ENCODE data around the gene DVL1.

The DVL1 gene

GRCh38 chr1:1313500-1314236 is 35.5 kb downstream of the DVL1 start:
- TF ChIP-seq CTCF (conservative IDR thresholded peaks at IDR 0.05; ENCODE audit: low read length): no peak
- H3K4me3 ChIP-seq (ENCODE audit: low read length): no peak overlapping the region
- DNase-seq (ENCODE audit: low read depth): no peak

DNA sequence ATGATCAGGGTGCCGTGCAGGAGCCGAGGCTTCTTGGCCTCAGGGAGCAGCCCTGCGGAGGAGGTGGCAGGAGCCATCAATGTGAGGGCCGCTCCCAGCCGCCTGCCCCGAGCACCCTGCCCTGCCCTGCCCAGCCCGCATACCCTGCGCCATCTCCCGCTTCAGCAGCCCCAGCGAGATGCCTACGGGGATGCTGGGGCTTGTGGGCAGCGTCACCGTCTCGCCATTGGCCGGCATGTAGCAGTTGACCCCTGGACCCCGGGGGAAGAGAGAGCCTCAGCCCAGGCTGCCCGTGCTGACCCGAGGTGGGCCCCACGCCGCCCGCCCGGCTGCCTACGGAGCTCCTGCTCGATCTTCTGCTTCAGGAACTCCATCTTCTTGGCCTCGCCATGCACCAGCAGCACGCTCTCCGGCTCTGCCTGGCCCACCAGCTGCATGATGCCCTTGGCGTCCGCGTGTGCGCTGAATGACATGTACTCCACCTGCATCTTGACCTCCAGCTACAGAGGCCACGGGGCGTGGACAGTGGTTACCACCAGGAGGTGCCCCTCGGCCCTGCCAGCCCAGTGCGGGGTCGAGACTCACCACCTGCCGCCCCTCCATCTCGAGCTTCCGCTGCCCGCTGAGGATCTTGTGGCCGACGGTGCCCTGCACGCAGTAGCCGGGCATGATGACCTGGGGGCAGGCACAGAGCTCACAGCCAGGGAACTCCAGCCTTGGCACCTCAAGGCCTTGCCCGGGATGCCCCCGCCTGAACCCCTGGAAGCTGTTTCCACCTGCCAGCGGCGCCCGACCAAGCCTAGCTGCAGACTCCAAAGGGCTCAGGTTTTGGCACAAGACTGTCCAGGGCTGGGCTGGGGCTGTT is 36.5 kb downstream of the DVL1 start:
- no peak for DNase-seq (ENCODE audit: low read depth)
- no peak overlapping the region for H3K4me3 ChIP-seq (ENCODE audit: low read length)
- TF ChIP-seq CTCF (conservative IDR thresholded peaks at IDR 0.05; ENCODE audit: low read length): no peak

GRCh38 chr1:1311107-1312104 is 37.8 kb downstream of the DVL1 start:
- no peak overlapping the region for H3K4me3 ChIP-seq (ENCODE audit: low read length)
- no peak for TF ChIP-seq CTCF (conservative IDR thresholded peaks at IDR 0.05; ENCODE audit: low read length)
- DNase-seq (ENCODE audit: low read depth): no peak

DNA sequence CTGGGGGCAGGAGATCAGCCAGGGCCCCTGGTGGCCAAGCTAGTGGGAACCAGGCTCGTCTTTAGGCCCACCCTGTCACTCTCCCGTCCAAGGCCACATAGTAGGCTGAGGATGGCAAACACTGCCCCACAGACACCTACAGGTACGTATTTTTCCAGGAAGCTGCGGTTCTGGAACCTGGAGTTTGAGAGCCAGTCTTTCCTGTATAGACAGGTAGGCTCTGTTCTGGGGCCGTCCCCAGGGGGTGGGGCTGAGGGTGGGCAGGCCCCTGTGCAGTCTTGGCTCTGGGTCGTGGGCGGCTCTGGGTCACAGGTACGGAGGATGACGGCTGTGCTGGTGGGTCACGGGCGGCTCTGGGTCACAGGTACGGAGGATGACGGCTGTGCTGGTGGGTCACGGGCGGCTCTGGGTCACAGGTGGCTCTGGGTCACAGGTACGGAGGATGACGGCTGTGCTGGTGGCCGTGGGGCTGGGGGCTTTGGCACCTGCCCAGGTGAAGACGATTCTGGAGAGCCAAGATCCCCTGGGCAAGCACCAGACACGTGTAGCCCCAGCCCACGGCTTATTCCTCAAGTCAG is 38.7 kb downstream of the DVL1 start:
- no peak overlapping the region for H3K4me3 ChIP-seq (ENCODE audit: low read length)
- TF ChIP-seq CTCF (conservative IDR thresholded peaks at IDR 0.05; ENCODE audit: low read length): no peak
- DNase-seq (ENCODE audit: low read depth): no peak

DNA sequence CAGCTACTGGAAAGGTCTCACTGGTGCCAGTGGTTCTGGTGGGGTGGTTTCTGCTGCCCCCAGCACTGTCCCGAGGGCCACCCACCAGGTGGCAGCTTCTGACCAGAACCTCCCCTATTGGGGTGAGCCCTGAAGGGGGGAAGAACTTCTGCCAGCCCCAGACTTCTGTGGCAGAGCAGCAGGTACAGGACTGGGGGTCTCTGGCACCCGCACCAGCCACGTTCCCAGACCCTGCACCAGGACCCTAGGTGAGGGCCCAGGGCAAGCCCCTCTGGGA is 39.2 kb downstream of the DVL1 start:
- no peak for DNase-seq (ENCODE audit: low read depth)
- no peak for TF ChIP-seq CTCF (conservative IDR thresholded peaks at IDR 0.05; ENCODE audit: low read length)
- H3K4me3 ChIP-seq (ENCODE audit: low read length): peak overlapping the region; percentile 7; the same call in 1 of the 2 replicates

DNA sequence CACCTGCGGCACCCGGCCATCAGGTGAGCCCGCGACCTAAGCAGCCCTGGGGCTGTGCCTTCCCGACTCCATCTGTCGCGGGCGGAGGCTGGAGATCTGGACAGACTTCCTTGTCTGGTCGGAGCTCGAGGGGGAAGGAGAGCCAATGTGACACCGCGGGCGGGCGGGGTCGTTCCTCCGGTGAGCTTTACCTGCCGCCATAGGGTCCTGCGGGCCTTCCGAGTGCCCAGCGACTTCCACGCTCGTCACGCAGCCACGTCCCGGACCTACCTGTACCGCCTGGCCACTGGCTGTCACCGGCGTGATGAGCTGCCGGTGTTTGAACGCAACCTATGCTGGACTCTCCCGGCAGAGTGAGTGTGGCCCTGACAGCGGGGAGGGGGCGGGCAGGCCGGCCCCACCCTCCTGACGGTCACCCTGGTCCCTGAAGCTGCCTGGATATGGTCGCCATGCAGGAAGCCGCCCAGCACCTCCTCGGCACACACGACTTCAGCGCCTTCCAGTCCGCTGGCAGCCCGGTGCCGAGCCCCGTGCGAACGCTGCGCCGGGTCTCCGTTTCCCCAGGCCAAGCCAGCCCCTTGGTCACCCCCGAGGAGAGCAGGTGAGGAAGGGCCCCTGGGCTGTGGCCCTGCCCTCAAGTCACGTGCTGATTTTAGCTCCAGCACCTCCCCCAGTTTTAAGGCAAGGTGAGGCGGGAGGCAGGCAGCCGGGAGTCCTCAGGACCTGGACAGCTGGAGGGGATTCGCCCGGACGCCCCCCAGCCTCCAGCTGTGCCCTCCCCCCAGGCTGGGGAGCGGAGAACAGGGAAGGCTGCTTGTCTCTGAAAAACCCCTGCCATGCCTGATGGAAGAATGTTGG is 39.7 kb downstream of the DVL1 start:
- TF ChIP-seq CTCF (conservative IDR thresholded peaks at IDR 0.05; ENCODE audit: low read length): no peak
- H3K4me3 ChIP-seq (ENCODE audit: low read length): peak overlapping the region; percentile 64
- no peak for DNase-seq (ENCODE audit: low read depth)

All from AG10803 (cell line).